SU-DHL-6 (cell line): ENCODE measurements around the gene PGAP3.

ENCODE experiments used
- H2AFZ ChIP-seq: fragments of 200-600 bp; sonication (generic); 2 replicates; pipeline ENCODE4 v1.6.1; 2014; ENCODE audit warnings: low read depth, mild to moderate bottlenecking, moderate library complexity, mixed read lengths, antibody characterized with exemption, low read length; ENCODE audit not compliant: severe bottlenecking
- H3F3A ChIP-seq: fragments of 200-600 bp; shearing (Covaris generic); 2 replicates; pipeline ENCODE4 v1.6.0; 2016; ENCODE audit warnings: antibody characterized with exemption, mild to moderate bottlenecking; ENCODE audit not compliant: insufficient read depth
- H3K27ac ChIP-seq: fragments of 200-600 bp; sonication (generic); 2 replicates; pipeline ENCODE4 v1.5.1; 2016; ENCODE audit warnings: low read depth, mild to moderate bottlenecking, low read length, moderate library complexity, mixed read lengths
- H3K27me3 ChIP-seq: fragments of 200-600 bp; sonication (generic), shearing (Covaris generic); 2 replicates; pipeline ENCODE4 v1.6.0; 2014; ENCODE audit warnings: mild to moderate bottlenecking, low read length
- H3K36me3 ChIP-seq: fragments of 200-600 bp; sonication (generic); 2 replicates; pipeline ENCODE4 v1.6.1; 2014; ENCODE audit warnings: mild to moderate bottlenecking, low read length, mixed read lengths
- H3K4me2 ChIP-seq: fragments of 300-600, 200-600 bp; shearing (Covaris generic), sonication (generic); 2 replicates; pipeline ENCODE4 v1.6.0; 2014; ENCODE audit warnings: low read length, low read depth, mild to moderate bottlenecking; ENCODE audit not compliant: poor library complexity, severe bottlenecking
- H3K4me3 ChIP-seq: fragments of 200-600 bp; sonication (generic); 2 replicates; pipeline ENCODE4 v1.5.1; 2014; ENCODE audit warnings: antibody characterized with exemption, low read length, mild to moderate bottlenecking, mixed read lengths; ENCODE audit not compliant: insufficient read depth, poor library complexity, severe bottlenecking
- H3K79me2 ChIP-seq: fragments of 200-600 bp; sonication (generic); 2 replicates; pipeline ENCODE4 v1.6.1; 2014; ENCODE audit warnings: mild to moderate bottlenecking, low read length, moderate library complexity; ENCODE audit not compliant: insufficient read depth
- H3K9ac ChIP-seq: fragments of 200-600 bp; sonication (generic); 2 replicates; pipeline ENCODE4 v1.7.0; 2014; ENCODE audit warnings: mild to moderate bottlenecking, low read length
- H3K9me2 ChIP-seq: fragments of 200-600 bp; sonication (generic); replicated peaks from 2 replicates; pipeline ENCODE4 v1.6.1; 2014; ENCODE audit warnings: low read length; ENCODE audit not compliant: insufficient read depth
- H3K9me3 ChIP-seq: fragments of 200-600 bp; sonication (generic); 2 replicates; pipeline ENCODE4 v1.6.1; 2014; ENCODE audit warnings: low read length, mixed read lengths; ENCODE audit not compliant: insufficient read depth
- H4K20me1 ChIP-seq: fragments of 200-600 bp; sonication (generic); 2 replicates; pipeline ENCODE4 v1.6.1; 2014; ENCODE audit warnings: low read depth, mild to moderate bottlenecking, antibody characterized with exemption, low read length, moderate library complexity, mixed read lengths
- EZH2phosphoT487 ChIP-seq: fragments of 200-600 bp; sonication (generic), shearing (Covaris generic); conservative IDR thresholded peaks from 2 replicates; pipeline ENCODE4 v1.6.1; 2018; ENCODE audit warnings: mild to moderate bottlenecking, antibody characterized with exemption, low read length, moderate library complexity, mixed read lengths
- TF ChIP-seq, protein P1 (sequence below): fragments of 200-600 bp; sonication (generic); IDR thresholded peaks from one replicate; pipeline ENCODE4 v1.5.1; 2017; ENCODE audit warnings: antibody characterized with exemption, mild to moderate bottlenecking, low read length, moderate library complexity; ENCODE audit not compliant: insufficient read depth, poor library complexity, severe bottlenecking

The PGAP3 gene

GRCh38 chr17:39706921-39707337 lies 19.1 kb upstream of the PGAP3 start:
- Histone ChIP-seq H4K20me1 (no peaks in the 10 kb centered on the region), H3K4me3 (no peak overlapping the region), H3K79me2 (no peaks in the 10 kb centered on the region), H3K4me2 (no peak overlapping the region), H3K27me3 (no peaks in the 10 kb centered on the region), H3K27ac (no peak overlapping the region), H3K9me2 (no peaks in the 10 kb centered on the region), H3K36me3 (no peaks in the 10 kb centered on the region), H3F3A (no peaks in the 10 kb centered on the region), H3K9me3 (no peaks in the 10 kb centered on the region), H2AFZ (no peak overlapping the region), H3K9ac (no peak overlapping the region)
- TF ChIP-seq, protein P1, sequence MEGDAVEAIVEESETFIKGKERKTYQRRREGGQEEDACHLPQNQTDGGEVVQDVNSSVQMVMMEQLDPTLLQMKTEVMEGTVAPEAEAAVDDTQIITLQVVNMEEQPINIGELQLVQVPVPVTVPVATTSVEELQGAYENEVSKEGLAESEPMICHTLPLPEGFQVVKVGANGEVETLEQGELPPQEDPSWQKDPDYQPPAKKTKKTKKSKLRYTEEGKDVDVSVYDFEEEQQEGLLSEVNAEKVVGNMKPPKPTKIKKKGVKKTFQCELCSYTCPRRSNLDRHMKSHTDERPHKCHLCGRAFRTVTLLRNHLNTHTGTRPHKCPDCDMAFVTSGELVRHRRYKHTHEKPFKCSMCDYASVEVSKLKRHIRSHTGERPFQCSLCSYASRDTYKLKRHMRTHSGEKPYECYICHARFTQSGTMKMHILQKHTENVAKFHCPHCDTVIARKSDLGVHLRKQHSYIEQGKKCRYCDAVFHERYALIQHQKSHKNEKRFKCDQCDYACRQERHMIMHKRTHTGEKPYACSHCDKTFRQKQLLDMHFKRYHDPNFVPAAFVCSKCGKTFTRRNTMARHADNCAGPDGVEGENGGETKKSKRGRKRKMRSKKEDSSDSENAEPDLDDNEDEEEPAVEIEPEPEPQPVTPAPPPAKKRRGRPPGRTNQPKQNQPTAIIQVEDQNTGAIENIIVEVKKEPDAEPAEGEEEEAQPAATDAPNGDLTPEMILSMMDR = no peak
- TF ChIP-seq EZH2phosphoT487 = no peak

GRCh38 chr17:39706383-39706782 lies 18.5 kb upstream of the PGAP3 start:
- Histone ChIP-seq H3K9me2 (no peaks in the 10 kb centered on the region), H4K20me1 (no peaks in the 10 kb centered on the region), H3K27me3 (no peaks in the 10 kb centered on the region), H2AFZ (no peak overlapping the region), H3K4me2 (no peak overlapping the region), H3K9ac (no peak overlapping the region), H3K4me3 (no peak overlapping the region), H3F3A (no peaks in the 10 kb centered on the region), H3K36me3 (no peaks in the 10 kb centered on the region), H3K9me3 (no peaks in the 10 kb centered on the region), H3K79me2 (no peaks in the 10 kb centered on the region), H3K27ac (no peak overlapping the region)
- TF ChIP-seq, protein P1 = no peak
- no peak for TF ChIP-seq EZH2phosphoT487

DNA sequence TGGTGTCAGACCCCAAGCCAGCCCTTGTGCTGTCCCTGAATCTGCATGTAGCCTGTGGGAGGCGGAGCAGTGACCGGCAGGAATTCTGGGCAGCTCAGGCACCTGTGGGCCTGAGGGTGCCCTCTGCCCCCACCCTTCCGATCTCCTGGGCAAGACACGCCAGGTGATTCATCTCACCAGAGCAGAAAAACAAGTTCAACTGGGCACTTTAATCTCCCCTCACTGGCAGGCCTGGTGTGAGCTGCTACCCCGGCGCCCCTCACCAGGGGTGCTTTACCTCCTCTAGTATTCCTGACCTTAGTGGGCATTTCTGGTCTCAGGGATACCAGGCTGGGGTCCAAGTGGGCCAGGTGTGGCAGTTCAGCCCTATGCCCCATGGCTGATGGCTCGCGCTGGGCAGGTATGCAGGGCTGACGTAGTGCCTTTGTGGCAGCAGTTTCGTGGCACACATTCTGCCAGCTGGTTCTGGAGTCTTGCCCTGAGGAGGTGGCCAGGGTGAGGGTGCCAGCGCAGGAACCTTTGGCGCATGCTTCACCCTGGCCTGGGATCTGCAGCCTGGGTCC lies 18.0 kb upstream of the PGAP3 start:
- H3K79me2 ChIP-seq = no peaks in the 10 kb centered on the region
- H2AFZ ChIP-seq = no peak overlapping the region
- no peaks in the 10 kb centered on the region for H3K9me3 ChIP-seq
- no peaks in the 10 kb centered on the region for H3K36me3 ChIP-seq
- TF ChIP-seq EZH2phosphoT487 = no peak
- TF ChIP-seq, protein P1 = no peak
- no peak overlapping the region for H3K27ac ChIP-seq
- H3K4me3 ChIP-seq = no peak overlapping the region
- H4K20me1 ChIP-seq = no peaks in the 10 kb centered on the region
- no peaks in the 10 kb centered on the region for H3F3A ChIP-seq
- no peak overlapping the region for H3K9ac ChIP-seq
- H3K27me3 ChIP-seq = no peaks in the 10 kb centered on the region
- H3K4me2 ChIP-seq = no peak overlapping the region
- no peaks in the 10 kb centered on the region for H3K9me2 ChIP-seq
